ES-I3 (cell line): ENCODE results near the gene APBA2.
A peak's percentile ranks its signal among the peaks of the same experiment; 100 is the strongest.
"Not testable (repeated sequence)": the region's sequence is repeated elsewhere in the genome, so short reads cannot be mapped to it uniquely, and the experiment has no call there.

Experiments
- H3K36me3 ChIP-seq: 2 replicates; pipeline ENCODE4 v1.6.1; 2013; ENCODE audit warnings: mild to moderate bottlenecking, low read length, control low read depth, moderate library complexity; ENCODE audit not compliant: insufficient read depth
- H3K4me1 ChIP-seq: 2 replicates; pipeline ENCODE4 v1.6.1; 2013; ENCODE audit warnings: mild to moderate bottlenecking, control low read depth, low read length; ENCODE audit not compliant: insufficient read depth
- H3K9ac ChIP-seq: 2 replicates; pipeline ENCODE4 v1.6.1; 2013; ENCODE audit warnings: low read depth, mild to moderate bottlenecking, low read length, moderate library complexity
- H3K9me3 ChIP-seq: 2 replicates; pipeline ENCODE4 v1.6.1; 2013; ENCODE audit warnings: mild to moderate bottlenecking, low read length, moderate library complexity; ENCODE audit not compliant: control insufficient read depth, insufficient read depth

APBA2 gene

DNA sequence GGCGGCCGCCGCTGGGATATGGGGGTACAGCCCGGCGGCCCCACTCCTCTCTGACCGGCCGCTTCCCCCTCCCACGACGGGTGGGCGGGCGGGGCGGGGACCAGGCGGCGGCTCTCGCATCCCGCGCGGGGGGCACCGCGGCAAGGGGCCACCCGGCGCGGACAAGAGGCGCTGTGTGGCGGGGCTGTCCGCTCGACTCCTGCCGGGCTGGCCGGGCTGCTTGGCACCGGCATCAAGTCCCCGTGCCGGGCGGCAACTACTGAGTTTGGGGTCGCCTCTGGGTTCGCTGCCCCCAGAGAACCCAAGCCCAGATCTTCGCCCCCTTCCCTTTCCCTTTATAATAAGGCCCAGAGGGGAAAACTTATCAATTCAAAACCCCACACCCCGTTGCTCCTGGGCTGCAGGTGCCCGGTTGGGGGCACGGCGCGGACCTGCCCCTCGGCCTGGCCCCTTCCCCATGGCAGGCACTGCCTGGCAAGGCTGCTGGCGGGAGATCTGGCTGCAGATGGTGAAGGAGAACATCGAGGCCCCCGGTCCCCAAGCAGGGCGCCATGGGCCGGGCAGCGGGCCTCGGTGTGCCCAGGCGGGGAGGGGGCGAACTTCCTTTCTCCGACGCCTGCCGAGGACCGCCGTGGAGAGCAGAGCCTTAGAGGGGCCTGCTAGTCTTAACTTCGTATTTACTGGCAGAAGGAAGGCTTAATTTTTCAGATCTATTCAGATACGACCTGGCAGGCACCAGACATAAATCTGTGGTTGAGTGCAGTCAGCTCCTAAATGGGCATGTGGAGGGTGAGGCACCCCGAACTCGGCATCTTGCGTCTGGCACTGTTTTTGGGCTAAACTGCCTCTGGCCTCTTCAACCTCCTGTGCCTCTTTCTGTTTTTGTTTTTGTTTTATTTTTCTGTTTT is 911 bp downstream of the APBA2 start:
- Histone ChIP-seq H3K9me3 (no peaks in the 10 kb centered on the region), H3K4me1 (no peaks in the 10 kb centered on the region), H3K36me3 (no peaks in the 10 kb centered on the region), H3K9ac (peak overlapping the region; percentile 72)

DNA sequence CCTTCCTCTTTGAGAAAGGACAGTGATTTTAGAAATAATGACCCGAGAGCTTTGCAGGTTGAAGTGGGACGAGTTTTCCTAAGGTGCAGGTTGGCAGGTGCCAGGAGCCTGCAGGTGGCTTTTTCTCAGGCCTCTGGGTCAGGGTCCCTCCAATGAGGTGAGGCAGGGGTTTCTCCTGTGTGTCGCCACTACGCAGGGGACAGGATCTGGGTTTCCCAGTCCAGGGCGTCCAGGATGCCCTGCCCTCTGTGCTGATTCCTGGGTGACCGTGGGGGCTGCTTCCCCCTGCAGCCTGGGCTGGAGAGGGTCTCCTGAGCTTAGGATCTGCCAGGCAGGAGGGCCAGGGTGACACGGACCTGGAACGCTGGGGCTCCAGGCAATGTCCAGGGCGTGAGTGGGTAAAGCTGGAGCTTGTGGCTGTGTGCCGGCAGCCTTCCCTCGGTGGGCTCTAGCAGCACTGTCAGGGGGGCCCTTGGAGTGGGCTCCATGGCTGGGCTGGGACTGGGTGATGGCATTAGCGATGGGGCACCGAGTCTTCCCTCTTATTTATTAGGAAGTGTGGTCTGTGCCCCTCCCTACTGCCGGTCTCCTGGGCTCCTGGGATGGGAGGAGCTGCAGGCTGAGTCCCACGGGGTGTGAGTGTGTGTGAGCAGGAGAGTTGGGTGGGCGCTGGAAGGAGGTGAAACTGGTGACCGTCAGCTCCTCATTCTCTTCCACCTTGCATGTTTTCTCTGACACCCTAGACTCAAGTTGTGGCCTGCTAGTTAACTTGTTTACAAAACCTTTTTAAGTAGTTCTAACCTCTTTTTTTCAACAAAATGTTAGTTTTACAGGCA is 1.8 kb downstream of the APBA2 start:
- H3K4me1 ChIP-seq: no peaks in the 10 kb centered on the region
- H3K9me3 ChIP-seq: no peaks in the 10 kb centered on the region
- no peaks in the 10 kb centered on the region for H3K36me3 ChIP-seq
- peak overlapping the region; percentile 65; the same call in 1 of the 2 replicates for H3K9ac ChIP-seq

DNA sequence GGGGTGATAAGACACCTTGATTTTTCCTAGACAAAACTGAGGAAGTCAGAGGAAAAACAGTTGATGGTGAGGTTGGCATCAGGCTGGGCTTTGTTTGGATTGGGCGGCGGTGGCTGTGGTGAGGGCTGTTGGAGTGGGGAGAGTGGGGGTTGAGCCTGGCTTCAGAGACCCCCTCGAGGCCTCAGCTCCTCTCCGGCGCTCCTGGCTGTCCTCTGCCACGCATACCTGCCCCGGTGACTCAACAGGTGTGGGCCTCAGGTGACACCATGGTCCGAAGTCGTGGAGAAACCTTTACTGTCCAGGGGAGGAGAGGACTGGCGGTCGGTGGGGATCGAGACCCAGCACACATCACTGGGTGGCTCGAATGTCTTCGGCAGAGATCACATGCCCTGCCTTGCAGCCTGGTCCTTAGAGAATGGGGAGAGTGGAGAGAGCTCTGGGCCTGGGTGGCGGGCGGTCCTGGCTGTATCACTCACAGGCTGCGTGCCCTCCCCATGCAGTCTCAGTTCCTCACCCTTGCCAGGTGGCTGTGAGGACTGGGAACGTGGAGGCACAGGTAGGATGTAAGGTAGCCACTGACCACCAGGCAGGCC is 2.6 kb downstream of the APBA2 start:
- no peak overlapping the region for H3K9ac ChIP-seq
- no peaks in the 10 kb centered on the region for H3K36me3 ChIP-seq
- H3K9me3 ChIP-seq: no peaks in the 10 kb centered on the region
- no peaks in the 10 kb centered on the region for H3K4me1 ChIP-seq

DNA sequence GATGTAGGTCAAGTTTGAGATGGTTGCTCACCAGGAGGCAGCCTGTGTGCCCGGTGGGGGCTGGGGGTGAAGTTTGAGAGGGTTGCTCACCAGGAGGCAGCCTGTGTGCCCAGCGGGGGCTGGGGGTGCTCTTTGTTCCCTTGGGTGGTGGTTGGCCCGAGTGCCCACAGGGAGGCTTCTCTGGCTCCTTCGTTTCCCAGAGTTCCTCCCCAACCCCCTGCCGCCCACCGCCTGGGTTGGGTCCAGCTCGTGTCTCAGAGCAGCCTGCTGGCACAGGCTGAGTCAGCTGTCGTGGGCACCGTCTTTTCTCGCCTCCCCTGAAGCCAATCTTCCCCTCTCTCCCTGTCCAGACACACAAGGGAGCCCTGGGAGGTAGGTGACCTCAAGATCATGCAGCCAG is 3.1 kb downstream of the APBA2 start:
- no peaks in the 10 kb centered on the region for H3K4me1 ChIP-seq

DNA sequence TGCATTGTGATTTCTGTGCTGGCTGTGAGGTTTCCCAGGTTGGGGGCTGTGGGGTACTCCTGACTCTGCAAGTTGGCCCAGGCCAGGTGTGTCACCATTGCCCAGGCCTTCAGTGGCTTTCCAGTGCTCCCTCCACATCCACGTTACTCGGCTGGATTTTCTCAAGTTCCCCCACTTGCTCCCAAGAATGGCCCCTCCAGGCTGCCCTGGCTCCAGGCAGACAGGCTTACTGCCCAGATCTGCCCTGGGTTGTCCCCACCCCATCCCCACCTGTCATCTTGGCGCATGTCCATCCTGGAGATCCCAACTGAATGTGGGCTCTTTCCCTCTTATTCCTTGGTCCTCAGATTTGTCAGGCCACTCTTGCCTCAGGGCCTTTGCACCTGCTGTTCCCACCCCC is 3.6 kb downstream of the APBA2 start:
- H3K9me3 ChIP-seq: no peaks in the 10 kb centered on the region
- H3K9ac ChIP-seq: no peak overlapping the region
- H3K36me3 ChIP-seq: no peaks in the 10 kb centered on the region
- H3K4me1 ChIP-seq: no peaks in the 10 kb centered on the region

More for the DNA sequence above, 3.1 kb downstream of the APBA2 start:
- H3K36me3 ChIP-seq: no peaks in the 10 kb centered on the region
- H3K9ac ChIP-seq: no peak overlapping the region
- H3K9me3 ChIP-seq: no peaks in the 10 kb centered on the region

DNA sequence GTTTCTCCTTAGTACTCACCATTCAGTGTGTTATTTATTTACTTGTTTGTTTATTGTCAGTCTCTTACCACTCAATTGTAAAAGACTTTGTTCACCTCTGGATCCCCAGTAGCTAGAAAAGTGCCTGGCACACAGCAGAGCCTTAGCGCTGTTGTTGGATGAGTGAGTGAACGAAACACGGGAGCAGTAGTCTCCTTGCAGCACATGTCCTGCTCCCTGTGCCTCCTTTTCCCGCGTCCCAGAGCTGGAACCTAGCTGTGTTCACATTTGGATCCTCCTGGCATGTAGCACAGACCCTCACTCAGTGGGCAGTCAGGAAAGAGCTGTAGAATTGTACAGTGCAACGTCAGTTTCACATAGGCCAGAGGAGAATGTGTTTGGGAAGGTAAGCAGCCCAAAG is 4.1 kb downstream of the APBA2 start:
- H3K36me3 ChIP-seq, H3K9me3 ChIP-seq, H3K4me1 ChIP-seq, H3K9ac ChIP-seq: not testable (repeated sequence)

DNA sequence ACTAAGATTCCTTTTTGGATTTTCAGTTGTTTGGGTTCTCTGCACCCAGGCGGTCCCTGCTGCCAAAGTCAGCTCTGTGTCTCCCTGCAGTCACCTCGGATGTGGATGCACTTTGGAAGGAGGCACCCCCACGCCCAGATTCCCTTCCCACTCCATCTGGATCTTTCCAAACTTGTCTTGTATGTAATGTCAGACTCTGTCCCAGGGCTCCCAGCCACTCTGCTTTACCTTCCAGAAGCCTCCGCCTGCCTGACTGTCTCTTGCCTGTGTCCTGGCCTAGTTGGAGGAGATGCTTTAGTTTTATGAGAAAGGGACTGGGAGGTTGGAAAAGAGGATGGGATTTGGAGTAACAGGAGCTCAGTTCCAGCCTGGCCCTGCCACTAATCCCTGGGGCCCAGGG is 4.5 kb downstream of the APBA2 start:
- not testable (repeated sequence) for H3K9ac ChIP-seq

DNA sequence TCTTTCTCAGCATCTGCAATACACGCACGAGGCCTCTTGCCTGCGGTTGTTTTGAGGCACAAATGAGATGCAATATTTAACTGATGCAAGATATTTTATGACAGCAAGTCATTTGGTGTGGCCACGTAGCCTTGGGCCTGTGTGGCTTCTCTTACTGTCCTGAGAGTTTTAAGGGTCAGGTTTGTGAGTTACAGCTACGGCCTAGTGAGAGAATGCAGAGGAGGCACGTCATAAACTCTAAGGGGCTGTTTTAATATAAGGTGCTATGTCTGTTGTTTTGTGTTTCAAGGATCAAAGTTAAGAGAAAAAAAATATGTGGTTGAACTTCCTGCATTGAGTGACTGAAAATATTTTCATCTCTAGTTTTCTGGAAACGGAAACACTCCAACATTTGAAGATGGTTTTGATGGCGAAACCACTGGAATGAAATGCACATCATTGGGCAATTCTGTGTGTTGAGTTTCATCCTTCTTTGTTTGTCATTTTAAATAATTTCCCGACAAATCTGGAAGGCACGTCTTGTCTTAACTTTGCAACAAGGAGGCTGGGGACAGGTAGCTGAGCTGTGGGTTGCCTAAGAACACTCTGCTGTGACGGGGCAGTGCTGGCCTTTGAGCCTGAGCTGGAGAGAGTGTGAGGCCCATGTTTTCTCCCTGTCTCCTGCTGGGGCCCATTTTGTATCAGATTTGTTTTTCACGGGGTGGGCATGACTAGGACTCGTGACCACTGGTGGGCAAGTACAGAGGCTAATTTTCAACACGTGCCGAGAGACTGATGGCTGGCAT is 5.1 kb downstream of the APBA2 start:
- Histone ChIP-seq H3K9me3 (no peaks in the 10 kb centered on the region), H3K4me1 (no peaks in the 10 kb centered on the region), H3K9ac (no peak overlapping the region), H3K36me3 (no peaks in the 10 kb centered on the region)

More for the DNA sequence above, 4.5 kb downstream of the APBA2 start:
- not testable (repeated sequence) for H3K4me1 ChIP-seq, H3K36me3 ChIP-seq, H3K9me3 ChIP-seq

DNA sequence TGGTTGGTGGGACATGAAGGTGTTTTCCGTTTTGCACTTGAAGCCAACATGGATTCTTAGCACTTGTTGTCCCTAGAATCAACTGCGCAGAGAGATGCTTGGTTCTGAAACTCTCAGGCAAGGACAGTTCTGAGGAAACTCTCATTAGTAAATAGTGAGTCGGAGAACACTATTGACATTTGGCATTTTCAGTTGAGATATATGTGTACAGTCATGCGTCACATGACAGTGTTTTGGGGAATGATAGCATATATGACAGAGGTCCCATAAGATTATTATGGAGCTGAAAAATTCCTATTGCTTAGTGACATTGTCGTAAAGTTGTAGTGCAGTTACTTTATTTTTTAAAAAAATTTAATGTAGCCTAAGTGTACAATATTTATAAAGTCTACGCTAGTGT is 5.8 kb downstream of the APBA2 start:
- Histone ChIP-seq H3K9me3 (no peaks in the 10 kb centered on the region), H3K4me1 (no peaks in the 10 kb centered on the region), H3K36me3 (no peaks in the 10 kb centered on the region), H3K9ac (no peak overlapping the region)

DNA sequence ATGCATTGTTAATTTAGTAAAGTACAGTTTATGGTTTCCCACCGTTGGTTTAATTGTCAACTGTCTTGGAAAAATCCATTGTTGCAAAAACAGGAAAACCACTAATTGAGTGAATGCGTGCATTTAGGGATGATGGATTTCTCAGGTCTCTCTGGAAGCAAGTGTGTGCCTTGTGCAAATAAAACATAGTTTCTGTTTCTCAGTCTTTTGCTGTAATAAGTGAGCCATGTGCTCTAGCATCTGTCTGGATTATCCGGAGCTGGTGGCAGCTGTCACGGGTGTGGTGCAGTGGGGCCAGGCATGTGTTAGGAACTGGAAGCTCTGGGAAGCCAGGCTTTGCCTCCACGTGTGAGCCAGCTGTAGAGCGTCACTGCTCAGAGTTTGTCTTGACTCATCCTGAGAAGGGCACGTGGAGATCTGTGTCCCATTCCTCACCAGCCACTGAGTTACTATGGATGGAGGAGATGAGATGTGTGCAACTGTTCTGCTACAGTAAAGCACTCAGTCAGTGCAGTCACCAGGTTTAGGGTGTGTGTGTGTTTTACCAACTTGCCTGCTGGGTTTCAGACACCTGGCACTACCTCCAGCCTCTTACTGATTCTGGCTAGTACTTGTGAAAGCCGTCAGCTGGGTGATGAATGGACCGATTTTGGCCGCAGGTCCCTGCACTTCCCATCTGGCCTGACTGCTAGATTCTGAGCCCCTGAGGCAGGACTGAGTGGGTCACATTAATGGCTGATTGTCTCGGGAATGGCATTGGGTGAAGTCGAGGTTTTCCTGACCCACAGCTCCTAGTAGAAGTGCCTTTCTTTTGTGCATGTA is 7.2 kb downstream of the APBA2 start:
- no peaks in the 10 kb centered on the region; the same call in 1 of the 2 replicates for H3K9me3 ChIP-seq
- no peak overlapping the region for H3K9ac ChIP-seq
- H3K4me1 ChIP-seq: no peaks in the 10 kb centered on the region

DNA sequence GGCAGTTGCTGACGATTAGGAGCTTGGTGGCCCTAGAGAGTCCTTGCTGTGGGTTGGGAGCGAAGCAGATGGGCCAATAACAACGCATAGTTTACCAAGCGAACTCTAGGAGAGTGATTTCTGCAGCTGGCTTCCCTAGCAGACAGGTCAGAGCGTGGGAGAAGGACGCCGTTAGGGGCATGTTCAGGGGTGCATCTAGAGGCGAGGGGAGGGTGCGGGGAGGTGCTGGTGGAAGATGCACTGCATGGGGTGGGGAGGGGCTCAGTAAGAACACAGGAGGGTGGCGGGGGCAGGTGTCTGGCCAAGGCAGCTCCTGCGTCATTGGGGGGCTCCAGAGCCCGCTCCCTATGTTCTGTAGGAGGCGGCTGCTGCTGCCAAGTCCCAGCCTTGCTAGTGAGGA is 8.9 kb downstream of the APBA2 start:
- H3K4me1 ChIP-seq: no peaks in the 10 kb centered on the region
- H3K9ac ChIP-seq: no peak overlapping the region
- H3K36me3 ChIP-seq: no peaks in the 10 kb centered on the region
- no peaks in the 10 kb centered on the region; the same call in 1 of the 2 replicates for H3K9me3 ChIP-seq

More for the DNA sequence above, 7.2 kb downstream of the APBA2 start:
- no peaks in the 10 kb centered on the region for H3K36me3 ChIP-seq

DNA sequence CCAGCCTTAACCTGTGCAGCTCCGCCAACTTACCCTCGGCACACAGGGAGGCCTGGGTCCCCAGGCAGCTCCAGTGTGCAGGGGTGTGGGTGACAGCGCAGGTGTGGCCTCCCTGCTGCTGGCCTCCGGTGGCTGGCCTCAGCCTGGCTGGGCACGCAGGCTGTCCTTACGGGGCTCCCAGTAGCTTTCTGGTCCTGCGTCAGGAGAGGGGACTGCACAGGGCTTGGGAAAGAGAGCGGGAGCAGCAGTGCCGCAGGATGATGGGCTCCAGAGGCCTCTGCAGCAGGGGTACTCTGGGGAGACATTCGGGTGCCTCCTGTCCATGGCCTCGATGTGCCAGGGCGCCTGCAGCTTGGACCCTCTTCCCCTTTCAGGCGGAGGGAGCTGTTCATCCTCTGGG is 9.4 kb downstream of the APBA2 start:
- Histone ChIP-seq H3K36me3 (no peaks in the 10 kb centered on the region), H3K9ac (no peak overlapping the region), H3K9me3 (no peaks in the 10 kb centered on the region; the same call in 1 of the 2 replicates), H3K4me1 (no peaks in the 10 kb centered on the region)

DNA sequence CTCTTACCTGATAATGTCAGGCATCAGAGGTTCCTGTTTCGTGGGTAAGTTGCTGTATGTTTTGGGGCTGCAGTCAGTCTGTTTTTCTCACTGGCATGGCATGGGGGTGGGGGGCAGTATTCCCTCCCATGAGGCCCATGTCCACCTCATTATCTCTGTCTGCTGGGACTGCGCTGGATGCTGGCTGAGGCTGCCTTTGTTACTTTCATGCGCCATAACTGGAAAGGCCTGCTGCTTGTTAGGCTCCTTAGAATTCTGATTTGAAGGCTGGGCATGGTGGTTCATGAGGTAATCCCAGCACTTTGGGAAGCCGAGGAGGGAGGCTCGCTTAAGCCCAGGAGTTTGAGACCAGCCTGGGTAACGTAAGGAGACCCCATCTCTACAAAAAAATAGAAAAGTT is 9.8 kb downstream of the APBA2 start:
- Histone ChIP-seq H3K4me1 (no peaks in the 10 kb centered on the region), H3K9ac (no peak overlapping the region), H3K36me3 (no peaks in the 10 kb centered on the region), H3K9me3 (no peaks in the 10 kb centered on the region; the same call in 1 of the 2 replicates)
